GM19468 (cell line): Measurements from ENCODE around the gene PNLIPRP3.

Source experiments
- ATAC-seq: cut with Tn5 transposase; IDR thresholded peaks from one replicate; pipeline ENCODE4 v1.9.1; 2021; ENCODE audit warnings: mild to moderate bottlenecking, moderate library complexity, moderate number of reproducible peaks; ENCODE audit not compliant: unreplicated experiment; ENCODE audit errors: extremely low read depth

The PNLIPRP3 gene

GRCh38 chr10:116444527-116445142, 17.0 kb downstream of the PNLIPRP3 start:
- no peak for ATAC-seq

GRCh38 chr10:116450861-116451260, 23.2 kb downstream of the PNLIPRP3 start:
- no peak for ATAC-seq

- no peak for ATAC-seq
Measured at GRCh38 chr10:116451711-116452337, 24.2 kb downstream of the PNLIPRP3 start.

GRCh38 chr10:116452338-116452720, 24.7 kb downstream of the PNLIPRP3 start:
- no peak for ATAC-seq

- ATAC-seq: no peak
Measured at GRCh38 chr10:116457488-116457887, 29.8 kb downstream of the PNLIPRP3 start.

- ATAC-seq: no peak
Measured at GRCh38 chr10:116460219-116460618, 32.6 kb downstream of the PNLIPRP3 start.

- ATAC-seq: no peak
Measured at GRCh38 chr10:116461680-116462079, 34.0 kb downstream of the PNLIPRP3 start.

GRCh38 chr10:116464257-116464656, 36.6 kb downstream of the PNLIPRP3 start:
- ATAC-seq: no peak

- ATAC-seq: no peak
Measured at GRCh38 chr10:116465546-116465945, 37.9 kb downstream of the PNLIPRP3 start.

GRCh38 chr10:116466715-116467422, 39.2 kb downstream of the PNLIPRP3 start:
- ATAC-seq: no peak

GRCh38 chr10:116469437-116469836, 41.8 kb downstream of the PNLIPRP3 start:
- ATAC-seq: no peak

- ATAC-seq: no peak
Measured at GRCh38 chr10:116470071-116470470, 42.4 kb downstream of the PNLIPRP3 start.

GRCh38 chr10:116470768-116471415, 43.2 kb downstream of the PNLIPRP3 start:
- ATAC-seq: no peak

GRCh38 chr10:116472891-116473290, 45.2 kb downstream of the PNLIPRP3 start:
- no peak for ATAC-seq

- ATAC-seq: no peak
Measured at GRCh38 chr10:116475866-116476265, 48.2 kb downstream of the PNLIPRP3 start.

- no peak for ATAC-seq
Measured at GRCh38 chr10:116476461-116476860, 48.8 kb downstream of the PNLIPRP3 start.

GRCh38 chr10:116477986-116478664, 50.5 kb downstream of the PNLIPRP3 start:
- no peak for ATAC-seq

- no peak for ATAC-seq
Measured at GRCh38 chr10:116486770-116487448, 59.3 kb downstream of the PNLIPRP3 start.

GRCh38 chr10:116487522-116488430, 60.1 kb downstream of the PNLIPRP3 start:
- ATAC-seq: no peak
